Hepatocyte (in vitro differentiated cells): ENCODE results near the gene MAPK11. TPM values are rescaled to one million over a fixed set of nuclear protein-coding genes. Genes with fewer than 3 reads are reported as not detected.

ENCODE experiments used
- DNase-seq: peaks from one replicate; pipeline ENCODE4 v3.0.0-alpha.2; 2016; ENCODE audit warnings: low spot score
- H2AFZ ChIP-seq: fragments of 200-600 bp; sonication (generic); 2 replicates; pipeline ENCODE4 v1.6.0; 2016; ENCODE audit warnings: antibody characterized with exemption, mild to moderate bottlenecking
- H3K27ac ChIP-seq: fragments of 200-600 bp; sonication (generic); 2 replicates; pipeline ENCODE4 v1.5.1; 2016; ENCODE audit warnings: mild to moderate bottlenecking
- H3K27me3 ChIP-seq: fragments of 200-600 bp; sonication (generic); 2 replicates; pipeline ENCODE4 v1.6.1; 2016
- H3K36me3 ChIP-seq: fragments of 200-600 bp; sonication (generic); replicated peaks from 2 replicates; pipeline ENCODE4 v1.5.1; 2016; ENCODE audit warnings: low read depth; ENCODE audit not compliant: insufficient read depth
- H3K4me1 ChIP-seq: fragments of 200-600 bp; sonication (generic); 2 replicates; pipeline ENCODE4 v1.5.1; 2016; ENCODE audit warnings: mild to moderate bottlenecking, moderate library complexity; ENCODE audit not compliant: insufficient read depth
- H3K4me2 ChIP-seq: fragments of 200-600 bp; sonication (generic); 2 replicates; pipeline ENCODE4 v1.6.0; 2016
- H3K4me3 ChIP-seq: fragments of 200-600 bp; sonication (generic); 2 replicates; pipeline ENCODE4 v1.5.1; 2016; ENCODE audit warnings: mild to moderate bottlenecking
- H3K79me2 ChIP-seq: fragments of 200-600 bp; sonication (generic); 2 replicates; pipeline ENCODE4 v1.6.0; 2017; ENCODE audit warnings: mild to moderate bottlenecking
- H3K9me2 ChIP-seq: fragments of 200-600 bp; sonication (generic); replicated peaks from 2 replicates; pipeline ENCODE4 v1.6.0; 2017; ENCODE audit warnings: mild to moderate bottlenecking; ENCODE audit not compliant: insufficient read depth
- H3K9me3 ChIP-seq: fragments of 200-600 bp; sonication (generic); 2 replicates; pipeline ENCODE4 v1.5.1; 2016; ENCODE audit warnings: low read depth, mild to moderate bottlenecking
- H4K20me1 ChIP-seq: fragments of 200-600 bp; sonication (generic); 2 replicates; pipeline ENCODE4 v1.6.0; 2016; ENCODE audit warnings: mild to moderate bottlenecking; ENCODE audit not compliant: insufficient read depth, poor library complexity, severe bottlenecking
- CTCF ChIP-seq: fragments of 200-600 bp; sonication (generic); IDR thresholded peaks from 2 replicates; pipeline ENCODE4 v1.5.1; 2016; ENCODE audit warnings: antibody characterized with exemption, mild to moderate bottlenecking; ENCODE audit not compliant: poor library complexity
- EZH2 ChIP-seq: fragments of 200-600 bp; sonication (generic); IDR thresholded peaks from 2 replicates; pipeline ENCODE4 v1.6.1; 2016; ENCODE audit warnings: antibody characterized with exemption, mild to moderate bottlenecking, borderline replicate concordance
- EZH2phosphoT487 ChIP-seq: fragments of 200-600 bp; sonication (generic); IDR thresholded peaks from one replicate; pipeline ENCODE4 v1.6.1; 2018; ENCODE audit warnings: antibody characterized with exemption, mild to moderate bottlenecking, low read depth, moderate library complexity; ENCODE audit not compliant: unreplicated experiment, severe bottlenecking
- WGBS: methylation state at CpG from one replicate; pipeline ENCODE4 v1.1.6; 2016; ENCODE audit warnings: low lambda C conversion rate; ENCODE audit errors: missing lambda C conversion rate; 5-methylcytosine and 5-hydroxymethylcytosine counted together
- polyA plus RNA-seq: library from polyadenylated mRNA; unstranded; fragments of >200 nt; fragmentation: Nextera tagmentation; extraction: Ambion mirVana; gene quantifications from 2 replicates; pipeline ENCODE4 v1.2.1, GENCODE V29; 2016
- total RNA-seq: library from RNA; depleted of rRNA; stranded (reverse); fragments of >200 nt; gene quantifications from 2 replicates; pipeline ENCODE4 v1.2.3, GENCODE V29; 2014

The MAPK11 gene
- total and polyA plus RNA-seq, 2 experiments from 2014 or later = 1.1 to 2.3 TPM

- H3K9me2 ChIP-seq = no peaks in the 10 kb centered on the region
- no peaks in the 10 kb centered on the region for H3K27me3 ChIP-seq
- DNase-seq = no peak
- no peaks in the 10 kb centered on the region for H3K36me3 ChIP-seq
- H2AFZ ChIP-seq = no peak overlapping the region
- peaks cover 83% of the 10 kb centered on the region for H3K79me2 ChIP-seq
- WGBS = 82% methylated on average over 14 of the region's 14 CpGs
- peak overlapping the region; percentile 16 for H3K4me3 ChIP-seq
- no peak for TF ChIP-seq EZH2
- TF ChIP-seq CTCF = no peak
- no peak for TF ChIP-seq EZH2phosphoT487
- peaks cover 15% of the 10 kb centered on the region for H4K20me1 ChIP-seq
- H3K4me2 ChIP-seq = peak overlapping the region; percentile 95
- H3K27ac ChIP-seq = no peak overlapping the region
- H3K4me1 ChIP-seq = peaks cover 28% of the 10 kb centered on the region
- H3K9me3 ChIP-seq = no peaks in the 10 kb centered on the region
Observed at GRCh38 chr22:50242406-50242949, 27.7 kb downstream of the MAPK11 start.

- Histone ChIP-seq H3K79me2 (peaks cover 61% of the 10 kb centered on the region), H3K27ac (no peak overlapping the region), H3K36me3 (no peaks in the 10 kb centered on the region), H3K27me3 (no peaks in the 10 kb centered on the region), H3K4me1 (peaks cover 21% of the 10 kb centered on the region), H3K9me2 (no peaks in the 10 kb centered on the region), H3K4me2 (no peak overlapping the region), H4K20me1 (peaks cover 15% of the 10 kb centered on the region), H3K4me3 (no peak overlapping the region), H3K9me3 (no peaks in the 10 kb centered on the region), H2AFZ (no peak overlapping the region)
- DNase-seq = no peak
- TF ChIP-seq EZH2phosphoT487 (no peak), EZH2 (no peak), CTCF (no peak)
- WGBS = 94% methylated on average over 9 of the region's 9 CpGs
Observed at GRCh38 chr22:50238755-50239154, 31.4 kb downstream of the MAPK11 start.

DNA sequence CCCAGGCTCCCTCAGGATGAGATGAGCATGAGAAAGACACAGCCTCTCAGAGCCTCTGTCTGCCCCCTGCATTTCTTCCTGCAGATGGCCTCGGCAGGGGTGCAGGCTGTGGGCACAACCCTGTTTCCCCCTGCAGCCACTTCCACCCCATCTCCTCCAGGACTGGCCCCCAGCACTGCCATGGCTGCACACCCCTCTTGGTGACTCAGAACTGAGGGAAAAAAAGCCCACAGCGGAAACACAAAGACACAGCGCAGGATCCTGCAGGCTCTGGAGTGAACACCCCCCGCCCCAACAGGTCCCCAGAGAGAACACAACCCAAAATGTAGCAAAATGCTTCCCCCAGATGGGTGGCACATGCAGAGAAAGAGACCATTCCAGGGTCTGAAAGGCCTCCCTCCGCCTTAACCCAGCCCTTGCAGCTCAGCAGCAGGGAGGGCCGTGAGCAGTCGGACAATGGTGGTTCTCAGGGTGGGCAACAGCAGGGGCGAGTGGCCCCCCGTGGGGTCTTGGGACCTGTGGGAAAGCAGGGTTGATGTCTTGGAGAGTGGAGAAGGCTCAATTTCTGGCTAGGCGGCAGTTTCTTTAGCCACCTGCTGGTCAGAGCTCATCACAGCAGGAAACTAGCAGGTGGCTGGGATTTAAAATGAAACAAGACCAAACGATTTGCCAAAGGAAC lies 33.3 kb downstream of the MAPK11 start:
- H3K27me3 ChIP-seq = no peaks in the 10 kb centered on the region
- peaks cover 7% of the 10 kb centered on the region for H3K4me1 ChIP-seq
- no peak overlapping the region for H3K4me2 ChIP-seq
- TF ChIP-seq CTCF (peak; percentile 42), EZH2 (no peak), EZH2phosphoT487 (no peak)
- H3K4me3 ChIP-seq = no peak overlapping the region
- no peaks in the 10 kb centered on the region for H3K9me3 ChIP-seq
- no peaks in the 10 kb centered on the region for H3K9me2 ChIP-seq
- no peak overlapping the region for H3K27ac ChIP-seq
- WGBS = 78% methylated on average over 11 of the region's 11 CpGs
- peaks cover 42% of the 10 kb centered on the region for H3K79me2 ChIP-seq
- H2AFZ ChIP-seq = no peak overlapping the region
- H4K20me1 ChIP-seq = peaks cover 9% of the 10 kb centered on the region
- DNase-seq = no peak
- H3K36me3 ChIP-seq = no peaks in the 10 kb centered on the region
